WTC11 (cell line): ENCODE results near the gene DUOX1.

Experiments used
- ATF2 ChIP-seq: sonication (generic); formaldehyde crosslinking; IDR thresholded peaks from 2 replicates; pipeline ENCODE4 v1.8.1; 2022; ENCODE audit warnings: low read depth, missing genetic modification reagents, borderline replicate concordance
- CREB1 ChIP-seq: sonication (generic); formaldehyde crosslinking; IDR thresholded peaks from 2 replicates; pipeline ENCODE4 v1.8.0; 2023; ENCODE audit warnings: mild to moderate bottlenecking, missing genetic modification reagents
- CTCF ChIP-seq: fragments of 200-600 bp; IDR thresholded peaks from 2 replicates; pipeline ENCODE4 v1.8.0; 2022; ENCODE audit warnings: antibody characterized with exemption
- NFE2L1 ChIP-seq: sonication (generic); formaldehyde crosslinking; IDR thresholded peaks from 2 replicates; pipeline ENCODE4 v1.8.1; 2023; ENCODE audit warnings: missing genetic modification reagents
- ZNF138 ChIP-seq: sonication (generic); formaldehyde crosslinking; conservative IDR thresholded peaks from 2 replicates; pipeline ENCODE4 v1.8.1; 2022; ENCODE audit warnings: mild to moderate bottlenecking, moderate library complexity, missing genetic modification reagents
- TF ChIP-seq, protein P1 (sequence below): sonication (generic); formaldehyde crosslinking; IDR thresholded peaks from 2 replicates; pipeline ENCODE4 v1.8.0; 2023; ENCODE audit warnings: missing genetic modification reagents
- TF ChIP-seq, protein P2 (sequence below): sonication (generic); formaldehyde crosslinking; IDR thresholded peaks from 2 replicates; pipeline ENCODE4 v1.8.0; 2022; ENCODE audit warnings: mild to moderate bottlenecking, missing genetic modification reagents

DNA sequence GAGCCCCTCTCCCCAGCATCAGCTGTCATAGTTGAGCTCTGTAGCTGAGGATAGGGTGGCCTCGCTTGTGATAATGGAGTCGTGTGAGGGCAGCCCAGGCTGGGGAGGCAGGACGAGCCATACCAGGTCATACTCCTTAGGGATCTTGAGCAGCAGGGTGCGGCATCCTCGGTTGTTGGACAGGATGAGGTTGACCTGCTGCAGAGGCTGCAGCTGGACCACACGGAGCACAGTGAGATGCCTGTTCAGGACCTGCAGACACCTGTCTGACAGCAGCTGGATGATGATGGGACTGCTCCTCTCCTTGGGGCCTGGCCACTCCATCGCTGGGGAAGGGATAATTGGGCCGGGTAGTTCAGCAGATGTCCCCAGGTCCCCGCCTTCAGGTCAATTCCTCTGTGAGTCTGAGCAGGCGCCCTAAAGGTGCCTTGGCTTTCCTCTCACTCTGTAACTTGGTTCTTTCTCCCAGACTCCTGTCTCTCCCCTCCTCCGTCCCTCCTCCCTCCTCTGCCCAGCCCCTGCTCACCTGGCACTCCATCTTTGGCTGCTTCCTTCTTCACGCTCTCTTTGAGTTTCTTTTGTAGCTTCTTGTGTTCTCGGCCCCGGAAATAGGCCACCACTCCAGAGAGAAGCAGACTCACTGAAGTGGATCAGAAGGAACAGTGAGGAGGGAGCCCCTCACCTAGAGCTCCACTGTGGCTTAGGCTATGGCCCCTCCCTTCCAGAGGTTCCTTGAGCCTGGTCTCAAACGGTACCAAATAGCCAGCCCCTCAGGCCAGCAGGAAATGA, 23.6 kb upstream of the DUOX1 start:
- TF ChIP-seq, protein P1, sequence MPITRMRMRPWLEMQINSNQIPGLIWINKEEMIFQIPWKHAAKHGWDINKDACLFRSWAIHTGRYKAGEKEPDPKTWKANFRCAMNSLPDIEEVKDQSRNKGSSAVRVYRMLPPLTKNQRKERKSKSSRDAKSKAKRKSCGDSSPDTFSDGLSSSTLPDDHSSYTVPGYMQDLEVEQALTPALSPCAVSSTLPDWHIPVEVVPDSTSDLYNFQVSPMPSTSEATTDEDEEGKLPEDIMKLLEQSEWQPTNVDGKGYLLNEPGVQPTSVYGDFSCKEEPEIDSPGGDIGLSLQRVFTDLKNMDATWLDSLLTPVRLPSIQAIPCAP (CRISPR knock-in tag) = no peak
- TF ChIP-seq CTCF (no peak), ZNF138 (no peak), ATF2 (CRISPR knock-in tag) (no peak), NFE2L1 (no peak), CREB1 (CRISPR knock-in tag) (no peak)
- TF ChIP-seq, protein P2, sequence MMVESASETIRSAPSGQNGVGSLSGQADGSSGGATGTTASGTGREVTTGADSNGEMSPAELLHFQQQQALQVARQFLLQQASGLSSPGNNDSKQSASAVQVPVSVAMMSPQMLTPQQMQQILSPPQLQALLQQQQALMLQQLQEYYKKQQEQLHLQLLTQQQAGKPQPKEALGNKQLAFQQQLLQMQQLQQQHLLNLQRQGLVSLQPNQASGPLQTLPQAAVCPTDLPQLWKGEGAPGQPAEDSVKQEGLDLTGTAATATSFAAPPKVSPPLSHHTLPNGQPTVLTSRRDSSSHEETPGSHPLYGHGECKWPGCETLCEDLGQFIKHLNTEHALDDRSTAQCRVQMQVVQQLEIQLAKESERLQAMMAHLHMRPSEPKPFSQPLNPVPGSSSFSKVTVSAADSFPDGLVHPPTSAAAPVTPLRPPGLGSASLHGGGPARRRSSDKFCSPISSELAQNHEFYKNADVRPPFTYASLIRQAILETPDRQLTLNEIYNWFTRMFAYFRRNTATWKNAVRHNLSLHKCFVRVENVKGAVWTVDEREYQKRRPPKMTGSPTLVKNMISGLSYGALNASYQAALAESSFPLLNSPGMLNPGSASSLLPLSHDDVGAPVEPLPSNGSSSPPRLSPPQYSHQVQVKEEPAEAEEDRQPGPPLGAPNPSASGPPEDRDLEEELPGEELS = no peak
